Parathyroid adenoma (tissue), 2 donors: ENCODE measurements around the gene TSPAN18.
A peak's percentile ranks its signal among the peaks of the same experiment; 100 is the strongest.

Source experiments
- H2AFZ ChIP-seq: fragments of 300-600 bp; sonication (generic); one replicate; pipeline ENCODE4 v1.7.0; 2017; ENCODE audit warnings: antibody characterized with exemption, mild to moderate bottlenecking
- H3K27ac ChIP-seq: fragments of 300-600 bp; sonication (generic); one replicate; pipeline ENCODE4 v1.7.0; 2017
- H3K27me3 ChIP-seq: fragments of 300-600 bp; sonication (generic); one replicate; pipeline ENCODE4 v1.7.0; 2017; ENCODE audit warnings: low read length; ENCODE audit not compliant: control insufficient read depth, insufficient read depth
- H3K36me3 ChIP-seq: fragments of 300-600 bp; sonication (generic); one replicate; pipeline ENCODE4 v1.7.0; 2017; ENCODE audit warnings: low read length; ENCODE audit not compliant: control insufficient read depth, insufficient read depth
- H3K4me1 ChIP-seq: fragments of 300-600 bp; sonication (generic); one replicate; pipeline ENCODE4 v1.7.0; 2017; ENCODE audit warnings: control low read depth
- H3K4me2 ChIP-seq: fragments of 300-600 bp; sonication (generic); one replicate; pipeline ENCODE4 v1.7.0; 2017; ENCODE audit warnings: low read length
- H3K4me3 ChIP-seq: fragments of 300-600 bp; sonication (generic); one replicate; pipeline ENCODE4 v1.7.0; 2017; ENCODE audit warnings: low read depth, low read length
- H3K79me2 ChIP-seq: fragments of 300-600 bp; sonication (generic); one replicate; pipeline ENCODE4 v1.7.0; 2017; ENCODE audit warnings: control low read depth
- H3K9ac ChIP-seq: fragments of 300-600 bp; sonication (generic); one replicate; pipeline ENCODE4 v1.7.0; 2017; ENCODE audit warnings: mild to moderate bottlenecking
- H3K9me3 ChIP-seq: fragments of 300-600 bp; sonication (generic); one replicate; pipeline ENCODE4 v1.7.0; 2017; ENCODE audit warnings: low read length; ENCODE audit not compliant: control insufficient read depth
- TF ChIP-seq, protein P1 (sequence below): fragments of 300-600 bp; sonication (generic); IDR thresholded peaks from one replicate; pipeline ENCODE4 v1.7.0; 2017; ENCODE audit warnings: antibody characterized with exemption, mild to moderate bottlenecking
- donor health status: primary hyperparathyroidism.

The TSPAN18 gene

DNA sequence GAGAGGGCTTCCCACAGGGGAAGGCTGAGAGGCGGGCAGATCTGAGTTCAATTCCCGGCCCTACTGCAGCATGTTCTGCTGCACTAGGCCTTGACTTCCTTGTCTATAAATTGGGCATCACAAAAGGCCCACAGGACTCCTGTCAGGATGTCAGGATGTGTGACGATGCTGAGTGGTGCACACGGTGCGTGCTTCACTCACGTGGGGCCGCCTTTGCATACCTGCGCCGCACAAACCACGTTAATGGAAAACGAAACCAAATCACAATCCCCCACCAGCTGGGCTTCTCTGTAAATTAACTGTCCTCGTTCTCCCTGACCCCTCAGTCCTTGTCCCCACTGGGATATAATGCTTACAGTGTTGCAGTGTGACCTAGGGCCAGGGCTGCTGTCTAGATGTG lies 32.3 kb upstream of the TSPAN18 start:
- no peak overlapping the region for H2AFZ ChIP-seq
- no peaks in the 10 kb centered on the region for H3K27me3 ChIP-seq
- TF ChIP-seq, protein P1, sequence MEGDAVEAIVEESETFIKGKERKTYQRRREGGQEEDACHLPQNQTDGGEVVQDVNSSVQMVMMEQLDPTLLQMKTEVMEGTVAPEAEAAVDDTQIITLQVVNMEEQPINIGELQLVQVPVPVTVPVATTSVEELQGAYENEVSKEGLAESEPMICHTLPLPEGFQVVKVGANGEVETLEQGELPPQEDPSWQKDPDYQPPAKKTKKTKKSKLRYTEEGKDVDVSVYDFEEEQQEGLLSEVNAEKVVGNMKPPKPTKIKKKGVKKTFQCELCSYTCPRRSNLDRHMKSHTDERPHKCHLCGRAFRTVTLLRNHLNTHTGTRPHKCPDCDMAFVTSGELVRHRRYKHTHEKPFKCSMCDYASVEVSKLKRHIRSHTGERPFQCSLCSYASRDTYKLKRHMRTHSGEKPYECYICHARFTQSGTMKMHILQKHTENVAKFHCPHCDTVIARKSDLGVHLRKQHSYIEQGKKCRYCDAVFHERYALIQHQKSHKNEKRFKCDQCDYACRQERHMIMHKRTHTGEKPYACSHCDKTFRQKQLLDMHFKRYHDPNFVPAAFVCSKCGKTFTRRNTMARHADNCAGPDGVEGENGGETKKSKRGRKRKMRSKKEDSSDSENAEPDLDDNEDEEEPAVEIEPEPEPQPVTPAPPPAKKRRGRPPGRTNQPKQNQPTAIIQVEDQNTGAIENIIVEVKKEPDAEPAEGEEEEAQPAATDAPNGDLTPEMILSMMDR = no peak
- no peak overlapping the region for H3K4me2 ChIP-seq
- no peaks in the 10 kb centered on the region for H3K9me3 ChIP-seq
- no peaks in the 10 kb centered on the region for H3K36me3 ChIP-seq
- H3K4me3 ChIP-seq = no peak overlapping the region
- H3K79me2 ChIP-seq = no peaks in the 10 kb centered on the region
- no peak overlapping the region for H3K27ac ChIP-seq
- no peak overlapping the region for H3K9ac ChIP-seq
- H3K4me1 ChIP-seq = no peaks in the 10 kb centered on the region

- Histone ChIP-seq H3K9ac (no peak overlapping the region), H3K79me2 (no peaks in the 10 kb centered on the region), H3K36me3 (no peaks in the 10 kb centered on the region), H3K4me3 (no peak overlapping the region), H2AFZ (no peak overlapping the region), H3K9me3 (no peaks in the 10 kb centered on the region), H3K27me3 (no peaks in the 10 kb centered on the region), H3K4me1 (no peaks in the 10 kb centered on the region), H3K27ac (no peak overlapping the region), H3K4me2 (no peak overlapping the region)
- TF ChIP-seq, protein P1 = no peak
These were observed 31.5 kb upstream of the TSPAN18 start for GRCh38 chr11:44695169-44695833.

- TF ChIP-seq, protein P1 = no peak
- Histone ChIP-seq H2AFZ (no peak overlapping the region), H3K4me2 (no peak overlapping the region), H3K36me3 (no peaks in the 10 kb centered on the region), H3K79me2 (no peaks in the 10 kb centered on the region), H3K9me3 (no peaks in the 10 kb centered on the region), H3K4me3 (no peak overlapping the region), H3K4me1 (no peaks in the 10 kb centered on the region), H3K27ac (no peak overlapping the region), H3K9ac (no peak overlapping the region), H3K27me3 (no peaks in the 10 kb centered on the region)
These were observed 28.4 kb upstream of the TSPAN18 start for GRCh38 chr11:44698252-44698912.

DNA sequence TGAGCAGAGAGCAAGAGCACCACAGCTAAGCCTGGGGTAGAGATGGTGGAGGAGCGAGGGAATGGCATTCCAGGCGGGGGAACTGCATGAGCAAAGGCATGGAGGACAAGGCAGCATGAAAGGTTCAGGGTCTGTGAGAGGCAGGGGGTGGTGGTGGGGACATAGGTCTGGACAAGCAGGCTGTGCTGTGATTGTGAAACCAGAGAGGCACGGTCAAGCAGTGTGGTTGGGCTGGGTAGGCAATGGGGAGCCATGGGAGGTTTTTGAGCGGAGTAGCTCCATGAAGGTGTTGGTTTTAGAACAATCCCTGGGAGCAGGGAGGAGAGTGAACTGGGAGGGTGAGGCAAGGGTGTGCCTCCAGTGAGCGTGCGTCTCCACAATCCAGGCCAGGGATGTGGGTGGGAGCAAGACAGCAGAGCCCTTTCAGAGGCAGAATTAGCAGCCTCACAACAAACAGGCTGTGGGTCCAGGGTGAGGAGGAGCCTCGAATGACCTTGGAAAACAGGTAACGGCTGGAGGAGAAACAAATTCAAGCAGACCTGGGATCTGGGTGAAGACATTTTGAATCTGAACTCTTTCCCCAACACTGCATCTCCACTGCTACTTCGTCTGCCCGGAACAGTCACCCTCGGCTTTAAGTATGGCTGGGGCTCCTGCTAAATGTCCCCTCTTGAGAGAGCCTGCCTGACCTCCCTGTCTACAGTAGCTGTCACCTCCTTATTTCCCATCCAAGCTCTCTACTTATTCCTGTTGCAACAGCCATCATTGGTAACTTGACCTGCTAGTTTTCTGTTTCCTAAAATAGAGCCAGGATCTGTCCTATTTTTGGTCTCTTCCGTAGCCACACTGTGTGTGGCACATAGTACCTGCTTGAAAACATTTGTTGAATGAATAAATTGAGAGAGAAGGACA lies 27.0 kb upstream of the TSPAN18 start:
- no peak overlapping the region for H3K4me2 ChIP-seq
- no peak overlapping the region for H3K9ac ChIP-seq
- TF ChIP-seq, protein P1 = no peak
- H3K79me2 ChIP-seq = no peaks in the 10 kb centered on the region
- no peak overlapping the region for H3K27ac ChIP-seq
- no peaks in the 10 kb centered on the region for H3K27me3 ChIP-seq
- no peaks in the 10 kb centered on the region for H3K9me3 ChIP-seq
- H3K4me1 ChIP-seq = no peaks in the 10 kb centered on the region
- H3K36me3 ChIP-seq = no peaks in the 10 kb centered on the region
- H3K4me3 ChIP-seq = no peak overlapping the region
- peak overlapping the region; percentile 22 for H2AFZ ChIP-seq
